HepG2 (cell line): ENCODE results near the gene KISS1R. TPM values are rescaled to one million over a fixed set of nuclear protein-coding genes. Genes with fewer than 3 reads are reported as not detected.
A peak's percentile ranks its signal among the peaks of the same experiment; 100 is the strongest.
"Not testable (repeated sequence)": the region's sequence is repeated elsewhere in the genome, so short reads cannot be mapped to it uniquely, and the experiment has no call there.

Source experiments
- ATAC-seq: fragments of 200-7000 bp; cut with Tn5 transposase; 3 replicates; pipeline ENCODE4 v1.9.1; 2020; ENCODE audit warnings: mild to moderate bottlenecking, moderate library complexity
- BruUV-seq: library from RNA; stranded (reverse); fragments of 400-500 nt; replicated peaks from 2 replicates; lab custom pipeline; 2021; lab: Mats Ljungman, UMichigan
- CTCF ChIA-PET: fragments of 300-600 bp; formaldehyde crosslinking; extraction: SDS; loops from one replicate; lab custom pipeline; 2021; ENCODE audit warnings: low total read pairs, inconsistent platforms, low intra/inter-chr PET ratio; lab: Yijun Ruan, JAX
- POLR2A ChIA-PET: fragments of 350-600 bp; sonication (Branson Sonifier 250); formaldehyde crosslinking; loops from one replicate; lab custom pipeline; 2020; ENCODE audit warnings: antibody characterized with exemption, inconsistent platforms; lab: Yijun Ruan, JAX
- DNase-seq: peaks from one replicate; pipeline ENCODE4 v3.0.0-alpha.2; 2015; ENCODE audit warnings: low spot score
- FAIRE-seq: peaks from 3 replicates; lab custom pipeline; 2011; peaks lifted over from hg19 to GRCh38; lab: Jason Lieb, UNC
- H2AFZ ChIP-seq: one replicate; pipeline ENCODE4 v1.6.1; 2011; ENCODE audit warnings: low read length, inconsistent platforms
- H3K27ac ChIP-seq: fragments of 300-600 bp; 3 replicates; pipeline ENCODE4 v1.8.0; 2011; ENCODE audit warnings: mixed run types, mild to moderate bottlenecking, mixed read lengths, low read length, inconsistent platforms; ENCODE audit not compliant: insufficient read depth; ENCODE audit errors: extremely low read length
- H3K27me3 ChIP-seq, 2 experiments: fragments of 200-600 bp in 1 of 2; 2 replicates in 1 of 2; 3 replicates in 1 of 2; pipeline versions ENCODE4 v1.6.0 to v1.8.0; 2011; ENCODE audit warnings: low read length in 2 of 2, mild to moderate bottlenecking in 2 of 2, moderate library complexity in 2 of 2, inconsistent platforms in 1 of 2; ENCODE audit not compliant: insufficient read depth in 2 of 2, control insufficient read depth in 1 of 2
- H3K36me3 ChIP-seq, 2 experiments: fragments of 200-600 bp in 1 of 2; replicated peaks in 1 of 2; 2 replicates in 1 of 2; 3 replicates in 1 of 2; pipeline versions ENCODE4 v1.5.1 to v1.8.0; 2011; ENCODE audit warnings: low read length in 2 of 2, inconsistent platforms in 1 of 2; ENCODE audit not compliant: insufficient read depth in 2 of 2, control insufficient read depth in 1 of 2
- H3K4me1 ChIP-seq: 2 replicates; pipeline ENCODE4 v1.5.1; 2012; ENCODE audit warnings: low read length, inconsistent platforms; ENCODE audit not compliant: insufficient read depth
- H3K4me2 ChIP-seq: 2 replicates; pipeline ENCODE4 v1.6.0; 2011; ENCODE audit warnings: low read depth, low read length, inconsistent platforms
- H3K4me3 ChIP-seq, 3 experiments: fragments of 200-600 bp in 1 of 3; sonication (generic), shearing (Covaris generic) in 1 of 3; replicated peaks in 1 of 3; 2 replicates each; pipeline ENCODE4 v1.5.1; 2011 to 2016; ENCODE audit warnings: low read length in 3 of 3, inconsistent platforms in 2 of 3, low read depth in 2 of 3, mild to moderate bottlenecking in 2 of 3, control low read depth in 1 of 3, mixed read lengths in 1 of 3; ENCODE audit not compliant: insufficient read depth in 1 of 3
- H3K79me2 ChIP-seq: one replicate; pipeline ENCODE4 v1.6.1; 2011; ENCODE audit warnings: low read length, inconsistent platforms; ENCODE audit not compliant: insufficient read depth
- H3K9ac ChIP-seq: 2 replicates; pipeline ENCODE4 v1.6.0; 2011; ENCODE audit warnings: mild to moderate bottlenecking, low read depth, low read length, inconsistent platforms; ENCODE audit not compliant: insufficient read depth
- H3K9me3 ChIP-seq: 2 replicates; pipeline ENCODE4 v1.5.1; 2012; ENCODE audit warnings: mild to moderate bottlenecking, low read length
- H4K20me1 ChIP-seq: 2 replicates; pipeline ENCODE4 v1.6.0; 2011; ENCODE audit warnings: inconsistent platforms, mild to moderate bottlenecking, low read length, moderate library complexity; ENCODE audit not compliant: insufficient read depth
- ATF6 ChIP-seq: sonication (generic); formaldehyde crosslinking; conservative IDR thresholded peaks from 2 replicates; pipeline ENCODE4 v1.4.0; 2020; ENCODE audit warnings: missing genetic modification reagents
- RBFOX2 ChIP-seq: fragments of 200-400 bp; formaldehyde crosslinking; IDR thresholded peaks from 2 replicates; pipeline ENCODE4 v1.6.1; 2017; ENCODE audit warnings: low read depth, mild to moderate bottlenecking, low read length
- WGBS: methylation state at CpG from one replicate; pipeline ENCODE4 v1.1.6; 2017; ENCODE audit warnings: low lambda C conversion rate; 5-methylcytosine and 5-hydroxymethylcytosine counted together
- in situ Hi-C: cut with HindIII; loops from 2 replicates; pipeline ENCODE4 v1.10.0; 2017; ENCODE audit warnings: low pct_unique_long_range_greater_than_20kb; ENCODE audit not compliant: extremely low pct_ligation_motif_present
- intact Hi-C: fragments of 100-400 bp; cut with micrococcal nuclease; formaldehyde crosslinking; loops from one replicate; pipeline ENCODE4 v1.10.0; 2022; ENCODE audit not compliant: unreplicated experiment
- polyA plus RNA-seq, 8 experiments: library from polyadenylated mRNA; depleted of rRNA in 3 of 8; stranded (reverse) in 7 of 8; unstranded in 1 of 8; fragments of >200 nt; fragmentation: Illumina TruSeq in 4 of 8; extraction: Trizol in 4 of 8; gene quantifications; 2 replicates each; pipeline versions ENCODE4 v1.2.1 to v1.2.3, GENCODE V29; 2011 to 2016; ENCODE audit warnings: low read depth in 4 of 8, missing spikeins in 1 of 8, mixed read lengths in 1 of 8; ENCODE audit not compliant: insufficient read depth in 1 of 8
- total RNA-seq, 5 experiments: library from RNA; depleted of rRNA; stranded (reverse); fragments of >200 nt; fragmentation: Illumina TruSeq; extraction: Trizol; gene quantifications; 2 replicates each; pipeline ENCODE4 v1.2.3, GENCODE V29; 2016; ENCODE audit warnings: low read depth in 1 of 5

KISS1R gene
- total and polyA plus RNA-seq, 2 of the 13 experiments (the other 11 are each of a cell fraction or from before 2014, with no cell fraction given) = 1.1 to 10.2 TPM

- no peak overlapping the region for H2AFZ ChIP-seq
- in situ Hi-C loops (no loop called here), intact Hi-C loops (no loop called here)
- H4K20me1 ChIP-seq = no peaks in the 10 kb centered on the region
- no peaks in the 10 kb centered on the region for H3K9me3 ChIP-seq
- WGBS = 88% methylated on average over 24 of the region's 29 CpGs
- no TSS peak for BruUV-seq
- H3K9ac ChIP-seq = no peak overlapping the region
- no peak overlapping the region for H3K4me2 ChIP-seq
- H3K4me1 ChIP-seq = no peaks in the 10 kb centered on the region
- no peak for ATAC-seq
- CTCF ChIA-PET = no interaction called here
- H3K27ac ChIP-seq = no peak overlapping the region
- POLR2A ChIA-PET = no interaction called here
- H3K36me3 ChIP-seq = peaks cover 11 to 16% of the 10 kb centered on the region in 2 experiments; a peak in 4 of 5 replicates
- H3K79me2 ChIP-seq = no peaks in the 10 kb centered on the region
- no peak for DNase-seq
- no peak overlapping the region for H3K4me3 ChIP-seq
- no peaks in the 10 kb centered on the region for H3K27me3 ChIP-seq
- FAIRE-seq = no peak
- TF ChIP-seq ATF6 = no peak
- 0 out of 2 replicates have a peak, but pooled peaks have one; percentile 12 for TF ChIP-seq RBFOX2
- TF ChIP-seq, all 625 proteins: peak for 1
Measured at GRCh38 chr19:876780-877314, 40.3 kb upstream of the KISS1R start.

- 85% methylated on average over 22 of the region's 23 CpGs for WGBS
- H3K79me2 ChIP-seq, intact Hi-C loops, H3K27ac ChIP-seq, BruUV-seq, CTCF ChIA-PET, H4K20me1 ChIP-seq, H3K4me1 ChIP-seq, in situ Hi-C loops, H3K4me3 ChIP-seq, H2AFZ ChIP-seq, H3K27me3 ChIP-seq, H3K4me2 ChIP-seq, H3K9me3 ChIP-seq, DNase-seq, H3K9ac ChIP-seq, ATAC-seq, FAIRE-seq: not testable (repeated sequence)
- POLR2A ChIA-PET = interaction anchor here (1.6 kb wide), 1 partner anchor 15 kb away, joined by 3 read pairs; the partner anchor contains the start of genes MED16 and RNU6-9
- peaks cover 12 to 16% of the 10 kb centered on the region in 2 experiments; a peak in 4 of 5 replicates for H3K36me3 ChIP-seq
Measured at GRCh38 chr19:877992-878660, 39.0 kb upstream of the KISS1R start.
